Measurements from ENCODE around the gene FSD2. TPM values are rescaled to one million over a fixed set of nuclear protein-coding genes. Genes with fewer than 3 reads are reported as not detected.

FSD2 gene
- total and polyA plus RNA-seq, 2 of the 8 experiments (the other 6 are each of a cell fraction or from before 2014, with no cell fraction given) = 0.02 TPM; not detected in 1

GRCh38 chr15:82849556-82850512 lies 44.0 kb upstream of the FSD2 start (continued):
- TF ChIP-seq ASH2L (IDR thresholded peaks at IDR 0.05; ENCODE audit: low read length) = no peak
- no peak for TF ChIP-seq GABPA (IDR thresholded peaks at IDR 0.05; ENCODE audit: borderline replicate concordance, insufficient read depth, low read length)
- TF ChIP-seq TAF7 (optimal IDR thresholded peaks at IDR 0.05; ENCODE audit: borderline replicate concordance, low read depth, low read length) = no peak
- no peak for TF ChIP-seq SUZ12 (IDR thresholded peaks at IDR 0.05; ENCODE audit: low read length)
- TF ChIP-seq USF2 (IDR thresholded peaks at IDR 0.05; ENCODE audit: low read length) = no peak
- no peak for TF ChIP-seq FOSL1 (IDR thresholded peaks at IDR 0.05; ENCODE audit: insufficient read depth, low read depth, low read length)
- peak; percentile 93 to 94 for TF ChIP-seq RAD21 (IDR thresholded peaks at IDR 0.05 in 1 of 2, conservative IDR thresholded peaks at IDR 0.05 in 1 of 2; ENCODE audit: low read depth in 2 of 2, low read length in 2 of 2)
- TF ChIP-seq POLR2AphosphoS5 (IDR thresholded peaks at IDR 0.05; ENCODE audit: low read depth, low read length) = no peak
- no peak for TF ChIP-seq CBX8 (IDR thresholded peaks at IDR 0.05; ENCODE audit: borderline replicate concordance, low read depth, low read length)
- TF ChIP-seq SP4 (IDR thresholded peaks at IDR 0.05; ENCODE audit: low read length) = 0 out of 2 replicates have a peak, but pooled peaks have one; percentile 29
- no peak for TF ChIP-seq BRCA1 (IDR thresholded peaks at IDR 0.05; ENCODE audit: low read depth, low read length)
- no peak for TF ChIP-seq SAP30 (IDR thresholded peaks at IDR 0.05; ENCODE audit: insufficient read depth, insufficient replicate concordance, low read length)
- no peak for TF ChIP-seq EZH2 (IDR thresholded peaks at IDR 0.05; ENCODE audit: low read depth, low read length, severe bottlenecking)
- TF ChIP-seq SIN3A (conservative IDR thresholded peaks at IDR 0.05 in 1 of 2, IDR thresholded peaks at IDR 0.05 in 1 of 2; ENCODE audit: low read depth in 1 of 2, low read length in 2 of 2) = peak in 1 of 2 experiments; percentile 50; a peak in 1 of 4 replicates
- no peak for TF ChIP-seq POU5F1 (IDR thresholded peaks at IDR 0.05; ENCODE audit: low read depth, low read length)
- no peak for TF ChIP-seq ZNF274 (IDR thresholded peaks at IDR 0.05; ENCODE audit: borderline replicate concordance, extremely low read depth, low read length)
- no peak for TF ChIP-seq JUND (IDR thresholded peaks at IDR 0.05; ENCODE audit: low read length)
- peak; percentile 94 for TF ChIP-seq SP1 (IDR thresholded peaks at IDR 0.05; ENCODE audit: low read depth, low read length)
- peak; percentile 77; the same call in 1 of the 2 replicates for TF ChIP-seq ATF2 (IDR thresholded peaks at IDR 0.05; ENCODE audit: low read length)
- peak; percentile 48; the same call in 1 of the 2 replicates for TF ChIP-seq YY1 (IDR thresholded peaks at IDR 0.05; ENCODE audit: low read depth, low read length)
